Measurements from ENCODE around the gene RDH13. TPM values are rescaled to one million over a fixed set of nuclear protein-coding genes. Genes with fewer than 3 reads are reported as not detected.

Gene RDH13
- total and polyA plus RNA-seq, 10 of the 15 experiments (the other 5 are each of a cell fraction or from before 2014, with no cell fraction given) = 1.3 to 11.6 (median 8.9) TPM

- no peak for TF ChIP-seq RELB (IDR thresholded peaks at IDR 0.05; ENCODE audit: low read depth)
- no peak for TF ChIP-seq YY1 (IDR thresholded peaks at IDR 0.05; ENCODE audit: low read depth, low read length)
- no peak for TF ChIP-seq ZNF622 (IDR thresholded peaks at IDR 0.05)
- TF ChIP-seq LARP7 (IDR thresholded peaks at IDR 0.05) = no peak
These were observed 21.5 kb upstream of the RDH13 start (continued) for GRCh38 chr19:55084416-55084815.

- Histone ChIP-seq H3K36me3 (ENCODE audit: control insufficient read depth in 2 of 2, insufficient read depth in 2 of 2, low read length in 1 of 2) (no peaks in the 10 kb centered on the region), H3K9me3 (replicated peaks; ENCODE audit: control insufficient read depth, insufficient read depth, low read length) (no peaks in the 10 kb centered on the region; the same call in 2 of the 3 replicates), H4K20me1 (ENCODE audit: control insufficient read depth, insufficient read depth) (no peaks in the 10 kb centered on the region), H3K27ac (ENCODE audit: control insufficient read depth, insufficient read depth) (no peak overlapping the region), H3K79me2 (ENCODE audit: control insufficient read depth, insufficient read depth, low read length) (no peaks in the 10 kb centered on the region), H3K9ac (ENCODE audit: control insufficient read depth, insufficient read depth, low read length) (no peak overlapping the region), H3K27me3 (replicated peaks in 1 of 2; ENCODE audit: control insufficient read depth in 2 of 2, insufficient read depth in 2 of 2, low read length in 1 of 2) (peaks cover 0 to 7% of the 10 kb centered on the region in 2 experiments; a peak in 2 of 4 replicates), H3K4me2 (ENCODE audit: control insufficient read depth, insufficient read depth) (no peak overlapping the region), H3K4me1 (ENCODE audit: control insufficient read depth, insufficient read depth, low read length) (peaks cover 10% of the 10 kb centered on the region; the same call in 1 of the 2 replicates), H3K4me3 (no peak overlapping the region), H2AFZ (ENCODE audit: control insufficient read depth, low read depth, low read length) (no peak overlapping the region)
- SMC1A ChIA-PET (ENCODE audit: uncharacterized antibody, unreplicated experiment) = no interaction called here
- ATAC-seq = no peak
- no TSS peak for BruUV-seq (replicated peaks)
- no peak for DNase-seq (ENCODE audit: low read depth, low spot score)
- FAIRE-seq = no peak
- POLR2A ChIA-PET = no interaction called here
- intact Hi-C loops (cut with micrococcal nuclease; ENCODE audit: unreplicated experiment) = no loop called here
- TF ChIP-seq MTA3 (IDR thresholded peaks at IDR 0.05; ENCODE audit: borderline replicate concordance, low read length) (no peak), CTCF (IDR thresholded peaks at IDR 0.05 in 2 of 3, conservative IDR thresholded peaks at IDR 0.05 in 1 of 3; ENCODE audit: control insufficient read depth in 2 of 3, extremely low read depth in 1 of 3, insufficient read depth in 1 of 3, low read depth in 3 of 3, low read length in 3 of 3) (no peak), ATF2 (IDR thresholded peaks at IDR 0.05; ENCODE audit: low read length) (no peak), MYC (IDR thresholded peaks at IDR 0.05; ENCODE audit: insufficient read depth, insufficient read length, insufficient replicate concordance, low read length, severe bottlenecking) (no peak), TBL1XR1 (IDR thresholded peaks at IDR 0.05; ENCODE audit: low read depth, low read length) (no peak), SMAD1 (IDR thresholded peaks at IDR 0.05; ENCODE audit: low read depth, partially characterized antibody) (no peak), FOXK2 (IDR thresholded peaks at IDR 0.05) (no peak), SREBF2 (IDR thresholded peaks at IDR 0.05; ENCODE audit: low read length) (no peak), NFIC (IDR thresholded peaks at IDR 0.05; ENCODE audit: low read depth, low read length) (no peak), POLR2A (IDR thresholded peaks at IDR 0.05; ENCODE audit: low read depth, low read length) (no peak), SMARCA5 (IDR thresholded peaks at IDR 0.05) (no peak), MLLT1 (IDR thresholded peaks at IDR 0.05) (no peak)
- 30% methylated on average over 39 of the region's 42 CpGs for WGBS (ENCODE audit: insufficient coverage, insufficient replicate concordance, low lambda C conversion rate, missing lambda C conversion rate)
- in situ Hi-C loops (cut with MboI) = no loop called here
- RAD21 ChIA-PET (ENCODE audit: unreplicated experiment) = no interaction called here
- CTCF ChIA-PET = no interaction called here
These were observed 20.3 kb upstream of the RDH13 start for GRCh38 chr19:55083004-55083850.

Measured in GM12878 (cell line).